NCI-H1092 treated with DMSO at 0.1 percent for 48 hours (cell line): Measurements from ENCODE around the gene KCNK7.

ENCODE experiments used
- DNase-seq: peaks from one replicate; lab custom pipeline; 2025; lab: John Stamatoyannopoulos, UW

Gene KCNK7

GRCh38 chr11:65627202-65627601 lies 31.6 kb upstream of the KCNK7 start:
- DNase-seq, result no peak

- DNase-seq, result peak; percentile 40
Observed at GRCh38 chr11:65625628-65626342, 30.2 kb upstream of the KCNK7 start.

- no peak for DNase-seq
Observed at GRCh38 chr11:65624931-65625627, 29.5 kb upstream of the KCNK7 start.

- DNase-seq, result no peak
Observed at GRCh38 chr11:65623852-65624616, 28.4 kb upstream of the KCNK7 start.

- no peak for DNase-seq
Observed at GRCh38 chr11:65623177-65623576, 27.6 kb upstream of the KCNK7 start.

- DNase-seq, result no peak
Observed at GRCh38 chr11:65622011-65622410, 26.4 kb upstream of the KCNK7 start.

- DNase-seq, result no peak
Observed at GRCh38 chr11:65621460-65621859, 25.9 kb upstream of the KCNK7 start.

GRCh38 chr11:65620666-65621065 lies 25.1 kb upstream of the KCNK7 start:
- no peak for DNase-seq

GRCh38 chr11:65619281-65619928 lies 23.8 kb upstream of the KCNK7 start:
- DNase-seq, result no peak

GRCh38 chr11:65618763-65619162 lies 23.2 kb upstream of the KCNK7 start:
- no peak for DNase-seq

- no peak for DNase-seq
Observed at GRCh38 chr11:65617990-65618751, 22.6 kb upstream of the KCNK7 start.

GRCh38 chr11:65617136-65617850 lies 21.7 kb upstream of the KCNK7 start:
- no peak for DNase-seq

- DNase-seq, result no peak
Observed at GRCh38 chr11:65616575-65617001, 21.0 kb upstream of the KCNK7 start.

- DNase-seq, result peak; percentile 34
Observed at GRCh38 chr11:65615950-65616574, 20.5 kb upstream of the KCNK7 start.

GRCh38 chr11:65615229-65615949 lies 19.8 kb upstream of the KCNK7 start, which contains the start of gene PCNX3:
Gene PCNX3 (plus strand): TSS chr11:65615776. CDS start chr11:65616312, 536 bp downstream.
- DNase-seq, result peak; percentile 100

- DNase-seq, result no peak
Observed at GRCh38 chr11:65613091-65613928, 17.7 kb upstream of the KCNK7 start.

GRCh38 chr11:65612691-65613090 lies 17.1 kb upstream of the KCNK7 start:
- DNase-seq, result no peak

GRCh38 chr11:65611758-65612603 lies 16.4 kb upstream of the KCNK7 start:
- no peak for DNase-seq
